Mesothelial cell of epicardium (in vitro differentiated cells): ENCODE measurements around the gene GOLGA6L26. TPM values are rescaled to one million over a fixed set of nuclear protein-coding genes. Genes with fewer than 3 reads are reported as not detected.
A peak's percentile ranks its signal among the peaks of the same experiment; 100 is the strongest.
"Not testable (repeated sequence)": the region's sequence is repeated elsewhere in the genome, so short reads cannot be mapped to it uniquely, and the experiment has no call there.

ENCODE experiments used
- DNase-seq, 2 experiments: peaks; one replicate each; pipeline ENCODE4 v3.0.0; 2021; ENCODE audit warnings: low spot score in 2 of 2; ENCODE audit not compliant: unreplicated experiment in 2 of 2
- H3K27ac Mint-ChIP-seq: 2 replicates; pipeline ENCODE4 v1.8.0; 2021; ENCODE audit warnings: mixed read lengths
- H3K27me3 Mint-ChIP-seq: 2 replicates; pipeline ENCODE4 v1.8.0; 2021; ENCODE audit warnings: low read depth, mixed read lengths
- H3K36me3 Mint-ChIP-seq: 2 replicates; pipeline ENCODE4 v1.8.0; 2021; ENCODE audit warnings: mixed read lengths
- H3K4me1 Mint-ChIP-seq: 2 replicates; pipeline ENCODE4 v1.8.0; 2021; ENCODE audit warnings: mixed read lengths
- H3K4me3 Mint-ChIP-seq: 2 replicates; pipeline ENCODE4 v1.8.0; 2021; ENCODE audit warnings: mild to moderate bottlenecking, moderate library complexity, mixed read lengths
- H3K9me3 Mint-ChIP-seq: 2 replicates; pipeline ENCODE4 v1.8.0; 2021; ENCODE audit warnings: mixed read lengths
- CTCF ChIP-seq: fragments of 200-600 bp; sonication (generic); IDR thresholded peaks from one replicate; pipeline ENCODE4 v1.5.0; 2021; ENCODE audit warnings: antibody characterized with exemption; ENCODE audit not compliant: unreplicated experiment
- total RNA-seq: library from RNA; stranded (reverse); gene quantifications from 3 replicates; pipeline ENCODE4 v1.2.1, GENCODE V29; 2021

GOLGA6L26 gene
- not detected in 3 replicates for total RNA-seq

GRCh38 chr15:23334096-23334495 is at the start of gene GOLGA6L26:
TSS of gene GOLGA6L26 (minus strand) at chr15:23334196. CDS start at chr15:23334135, 61 bp downstream.
- H3K27me3 Mint-ChIP-seq, H3K4me3 Mint-ChIP-seq, H3K36me3 Mint-ChIP-seq, H3K27ac Mint-ChIP-seq, H3K9me3 Mint-ChIP-seq, DNase-seq, H3K4me1 Mint-ChIP-seq: not testable (repeated sequence)

- not testable (repeated sequence) for H3K9me3 Mint-ChIP-seq, H3K27me3 Mint-ChIP-seq, H3K36me3 Mint-ChIP-seq, H3K4me3 Mint-ChIP-seq, H3K27ac Mint-ChIP-seq, H3K4me1 Mint-ChIP-seq, DNase-seq
Observed at GRCh38 chr15:23381192-23381591, 47.2 kb upstream of the GOLGA6L26 start.

- DNase-seq, H3K9me3 Mint-ChIP-seq, H3K27me3 Mint-ChIP-seq, H3K4me1 Mint-ChIP-seq, H3K4me3 Mint-ChIP-seq, H3K27ac Mint-ChIP-seq, H3K36me3 Mint-ChIP-seq: not testable (repeated sequence)
Observed at GRCh38 chr15:23380700-23381099, 46.7 kb upstream of the GOLGA6L26 start.

GRCh38 chr15:23378946-23379345 is 45.0 kb upstream of the GOLGA6L26 start:
- H3K27me3 Mint-ChIP-seq, H3K4me3 Mint-ChIP-seq, H3K27ac Mint-ChIP-seq, DNase-seq, H3K4me1 Mint-ChIP-seq, H3K36me3 Mint-ChIP-seq: not testable (repeated sequence)
- peaks cover 14% of the 10 kb centered on the region for H3K9me3 Mint-ChIP-seq

- DNase-seq, H3K36me3 Mint-ChIP-seq, H3K27me3 Mint-ChIP-seq, H3K4me3 Mint-ChIP-seq, H3K27ac Mint-ChIP-seq, H3K4me1 Mint-ChIP-seq: not testable (repeated sequence)
- peaks cover 21% of the 10 kb centered on the region for H3K9me3 Mint-ChIP-seq
Observed at GRCh38 chr15:23374226-23374625, 40.2 kb upstream of the GOLGA6L26 start.

GRCh38 chr15:23372891-23373600 is 39.0 kb upstream of the GOLGA6L26 start:
- H3K27ac Mint-ChIP-seq, H3K4me3 Mint-ChIP-seq, DNase-seq, H3K27me3 Mint-ChIP-seq, H3K4me1 Mint-ChIP-seq, H3K36me3 Mint-ChIP-seq: not testable (repeated sequence)
- peaks cover 21% of the 10 kb centered on the region for H3K9me3 Mint-ChIP-seq

- peaks cover 21% of the 10 kb centered on the region for H3K9me3 Mint-ChIP-seq
- no peaks in the 10 kb centered on the region for H3K4me1 Mint-ChIP-seq
- no peak for DNase-seq
- H3K4me3 Mint-ChIP-seq, result peak overlapping the region; percentile 17
- no peaks in the 10 kb centered on the region for H3K27me3 Mint-ChIP-seq
- TF ChIP-seq CTCF, result no peak
- H3K27ac Mint-ChIP-seq, result no peak overlapping the region
- H3K36me3 Mint-ChIP-seq, result no peaks in the 10 kb centered on the region
Observed at GRCh38 chr15:23372284-23372683, 38.3 kb upstream of the GOLGA6L26 start.

- peaks cover 21% of the 10 kb centered on the region for H3K9me3 Mint-ChIP-seq
- H3K4me1 Mint-ChIP-seq, H3K36me3 Mint-ChIP-seq, H3K27ac Mint-ChIP-seq, DNase-seq, H3K27me3 Mint-ChIP-seq: not testable (repeated sequence)
- H3K4me3 Mint-ChIP-seq, result peak overlapping the region; percentile 17
Observed at GRCh38 chr15:23371868-23372267, 37.9 kb upstream of the GOLGA6L26 start.

GRCh38 chr15:23371134-23371533 is 37.1 kb upstream of the GOLGA6L26 start:
- H3K36me3 Mint-ChIP-seq, H3K4me1 Mint-ChIP-seq, H3K27ac Mint-ChIP-seq, DNase-seq, H3K27me3 Mint-ChIP-seq, H3K4me3 Mint-ChIP-seq: not testable (repeated sequence)
- H3K9me3 Mint-ChIP-seq, result peaks cover 14% of the 10 kb centered on the region

GRCh38 chr15:23370578-23370977 is 36.6 kb upstream of the GOLGA6L26 start:
- TF ChIP-seq CTCF, result no peak
- Mint-ChIP-seq H3K4me3 (no peak overlapping the region), H3K9me3 (peaks cover 13% of the 10 kb centered on the region), H3K4me1 (no peaks in the 10 kb centered on the region), H3K27ac (no peak overlapping the region), H3K36me3 (no peaks in the 10 kb centered on the region), H3K27me3 (no peaks in the 10 kb centered on the region)
- DNase-seq, result no peak

- DNase-seq, H3K4me1 Mint-ChIP-seq, H3K36me3 Mint-ChIP-seq, H3K4me3 Mint-ChIP-seq, H3K9me3 Mint-ChIP-seq, H3K27ac Mint-ChIP-seq, H3K27me3 Mint-ChIP-seq: not testable (repeated sequence)
Observed at GRCh38 chr15:23364261-23364660, 30.3 kb upstream of the GOLGA6L26 start.

GRCh38 chr15:23362622-23363021 is 28.6 kb upstream of the GOLGA6L26 start:
- H3K9me3 Mint-ChIP-seq, H3K27ac Mint-ChIP-seq, DNase-seq, H3K4me3 Mint-ChIP-seq, H3K4me1 Mint-ChIP-seq, H3K27me3 Mint-ChIP-seq, H3K36me3 Mint-ChIP-seq: not testable (repeated sequence)

- H3K4me3 Mint-ChIP-seq, DNase-seq, H3K36me3 Mint-ChIP-seq, H3K4me1 Mint-ChIP-seq, H3K27me3 Mint-ChIP-seq, H3K27ac Mint-ChIP-seq, H3K9me3 Mint-ChIP-seq: not testable (repeated sequence)
Observed at GRCh38 chr15:23354448-23354847, 20.5 kb upstream of the GOLGA6L26 start, which contains the start of gene GOLGA8S. TSS of gene GOLGA8S (plus strand) at chr15:23354748. CDS start at chr15:23354810, 62 bp downstream.
